ENCODE results near the gene NECTIN1.

The NECTIN1 gene

DNA sequence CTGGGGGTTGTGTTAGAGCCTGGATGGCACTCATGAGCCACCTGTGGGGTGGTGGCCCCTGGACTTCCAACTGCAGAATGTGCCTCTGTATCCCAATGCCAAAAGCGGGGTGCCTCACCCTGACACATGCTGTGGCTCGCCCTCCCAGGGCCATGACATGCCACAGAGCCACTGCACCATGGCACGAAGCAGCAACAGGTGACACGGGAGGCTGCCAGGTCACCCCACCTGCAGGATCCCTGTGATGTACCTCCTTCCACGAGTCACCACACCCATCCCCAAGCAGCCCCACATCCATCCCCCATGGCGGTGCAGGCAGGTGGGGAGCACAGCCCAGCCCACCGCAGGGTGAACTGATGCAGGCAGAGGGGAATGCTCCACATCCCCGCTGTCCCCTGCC, 14.8 kb downstream of the NECTIN1 start:
- DNase-seq (ENCODE audit: insufficient read length, low spot score) (no peak), FAIRE-seq (no peak)

DNA sequence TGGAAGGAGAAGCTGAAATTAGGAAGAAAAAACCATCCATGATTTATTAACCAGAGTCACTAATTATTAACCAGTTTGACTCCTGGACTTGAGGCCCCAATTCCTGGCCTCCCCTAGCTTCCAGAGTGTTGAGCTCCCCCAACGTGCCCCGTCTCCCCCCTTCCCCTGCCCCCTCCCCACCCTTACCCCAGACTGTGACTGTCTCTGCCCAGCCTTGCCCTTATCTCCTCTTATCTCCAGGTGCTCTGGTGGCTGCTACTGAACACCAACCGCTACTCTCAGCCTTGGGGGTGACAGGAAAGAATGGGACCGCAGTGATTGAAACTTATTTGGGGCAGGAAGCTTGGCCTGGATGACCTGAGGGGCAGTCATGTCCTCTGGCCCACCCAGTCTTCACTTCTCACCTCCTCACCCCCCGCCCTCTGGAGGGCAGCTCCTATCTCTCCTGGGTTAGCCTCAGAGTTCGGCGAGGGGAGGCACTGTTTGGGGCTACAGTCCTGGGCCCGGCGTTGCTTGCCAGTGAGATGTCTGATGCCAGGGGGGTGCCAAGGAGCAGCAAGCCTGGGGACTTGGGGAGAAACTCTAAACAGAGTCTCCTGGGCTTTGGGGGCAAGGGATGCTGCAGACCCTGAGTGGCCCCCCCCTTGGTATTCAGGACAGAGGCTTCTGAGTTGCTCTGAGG, 15.5 kb downstream of the NECTIN1 start:
- FAIRE-seq (no peak), DNase-seq (ENCODE audit: insufficient read length, low spot score) (no peak)

- FAIRE-seq = no peak
- DNase-seq (ENCODE audit: insufficient read length, low spot score) = no peak
Measured at GRCh38 chr11:119712459-119713358, 16.3 kb downstream of the NECTIN1 start.

DNA sequence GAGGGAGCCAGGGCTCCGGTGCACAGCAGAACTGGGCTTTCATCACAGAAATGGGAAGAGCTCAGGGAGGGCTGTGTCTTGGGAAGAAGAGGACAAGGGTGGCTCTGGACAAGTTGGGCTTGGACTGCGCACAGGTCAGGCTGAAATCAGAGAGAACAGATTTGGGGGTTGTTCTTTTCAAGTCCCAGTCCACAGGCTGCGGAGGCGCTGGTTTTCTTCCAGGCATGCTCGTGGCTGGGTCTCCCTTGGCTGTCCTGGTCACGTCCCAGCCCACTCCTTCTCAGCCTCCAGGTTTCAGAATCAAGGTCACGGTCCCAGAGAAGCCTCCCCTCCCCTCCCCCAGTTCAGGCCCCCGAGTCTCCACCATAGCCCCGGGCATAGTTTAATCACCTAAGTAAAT, 17.0 kb downstream of the NECTIN1 start:
- DNase-seq (ENCODE audit: insufficient read length, low spot score) (no peak), FAIRE-seq (no peak)

DNA sequence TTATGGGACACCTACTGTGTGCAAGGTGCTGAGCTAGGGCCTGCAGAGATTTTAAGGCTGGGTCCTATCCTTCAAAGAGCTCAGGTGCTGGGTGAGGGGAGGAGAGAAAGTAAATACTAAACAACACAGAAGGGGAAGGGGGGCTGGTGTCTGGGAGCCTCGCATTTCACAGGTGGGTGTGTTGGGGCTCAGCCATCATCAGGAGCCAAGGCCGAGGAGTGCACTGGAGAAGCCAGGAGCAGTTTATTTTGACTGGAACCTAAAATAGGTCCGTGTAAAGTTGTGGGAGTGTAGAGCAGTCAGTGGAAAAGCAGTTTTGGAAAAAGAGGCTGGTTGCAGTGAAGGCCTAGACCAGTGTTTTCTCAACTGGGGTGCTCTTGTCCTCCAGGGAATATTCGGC, 17.5 kb downstream of the NECTIN1 start:
- no peak for DNase-seq (ENCODE audit: insufficient read length, low spot score)
- no peak for FAIRE-seq

GRCh38 chr11:119710417-119710816, 18.6 kb downstream of the NECTIN1 start:
- FAIRE-seq = no peak

DNA sequence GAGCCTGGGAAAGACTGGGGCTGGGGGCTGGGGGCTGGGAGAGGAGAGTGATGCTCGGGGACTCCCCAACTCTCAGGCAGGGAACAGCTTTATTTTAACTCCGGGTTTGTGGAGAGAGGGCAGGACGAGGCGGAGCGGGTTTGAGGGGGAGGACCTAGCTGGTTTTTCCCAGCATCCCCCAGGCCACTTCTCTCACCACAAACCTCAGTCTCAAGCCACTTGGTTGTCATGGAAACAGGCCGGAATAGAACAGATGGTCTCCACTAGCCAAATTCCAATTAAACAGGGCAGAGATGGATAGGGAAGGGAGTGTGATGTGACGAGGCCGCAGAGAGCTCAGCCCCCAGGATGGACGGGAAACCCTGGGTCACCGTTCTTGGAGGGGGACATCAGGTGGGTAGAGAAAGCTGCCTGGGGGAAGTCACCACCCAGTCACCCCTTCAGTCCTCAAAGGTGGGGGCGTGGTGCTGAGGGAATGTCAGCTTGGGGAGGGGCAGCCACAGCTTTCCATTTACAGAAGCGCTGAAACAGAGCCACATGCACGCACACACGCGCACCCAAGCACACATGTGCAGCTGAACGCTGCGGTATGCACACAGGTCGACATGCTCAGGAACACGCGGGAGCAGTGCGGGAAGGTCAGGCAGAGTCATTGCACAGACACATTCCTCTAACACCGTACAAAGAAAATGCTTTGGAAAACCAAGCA, 19.2 kb downstream of the NECTIN1 start:
- DNase-seq (ENCODE audit: insufficient read length, low spot score) = no peak
- peak; percentile 28 for FAIRE-seq

More at GRCh38 chr11:119710417-119710816, 18.6 kb downstream of the NECTIN1 start:
- DNase-seq (ENCODE audit: insufficient read length, low spot score) = no peak

GRCh38 chr11:119709171-119709570, 19.8 kb downstream of the NECTIN1 start:
- no peak for FAIRE-seq
- no peak for DNase-seq (ENCODE audit: insufficient read length, low spot score)

DNA sequence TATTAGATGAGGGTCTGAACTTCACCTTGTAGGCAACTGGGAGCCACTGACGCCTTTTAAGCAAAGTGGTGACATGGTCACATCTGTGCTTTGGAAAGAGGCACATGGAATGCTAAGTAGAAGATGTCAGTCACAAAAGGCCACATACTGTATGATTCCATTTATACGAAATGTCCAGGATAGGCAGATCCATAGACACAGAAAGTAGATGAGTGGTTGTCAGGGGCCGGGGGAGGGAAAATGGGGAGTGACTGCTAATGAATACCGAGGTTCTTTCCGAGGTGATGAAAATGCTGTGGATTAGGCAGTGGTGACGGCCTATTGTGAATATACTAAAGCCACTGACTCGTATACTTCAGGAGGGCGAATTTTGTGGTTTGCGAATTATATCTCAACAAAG, 20.6 kb downstream of the NECTIN1 start:
- DNase-seq (ENCODE audit: insufficient read length, low spot score) = no peak
- FAIRE-seq = no peak

- DNase-seq (ENCODE audit: insufficient read length, low spot score) (no peak), FAIRE-seq (no peak)
Measured at GRCh38 chr11:119706887-119707286, 22.1 kb downstream of the NECTIN1 start.

- no peak for DNase-seq (ENCODE audit: insufficient read length, low spot score)
Measured at GRCh38 chr11:119706029-119706428, 23.0 kb downstream of the NECTIN1 start.

GRCh38 chr11:119705362-119705761, 23.6 kb downstream of the NECTIN1 start:
- DNase-seq (ENCODE audit: insufficient read length, low spot score) (no peak), FAIRE-seq (no peak)

More at GRCh38 chr11:119706029-119706428, 23.0 kb downstream of the NECTIN1 start:
- FAIRE-seq = no peak

GRCh38 chr11:119704849-119705248, 24.2 kb downstream of the NECTIN1 start:
- no peak for FAIRE-seq
- DNase-seq (ENCODE audit: insufficient read length, low spot score) = no peak

- peak; percentile 4 for FAIRE-seq
Measured at GRCh38 chr11:119701591-119702549, 27.1 kb downstream of the NECTIN1 start.

DNA sequence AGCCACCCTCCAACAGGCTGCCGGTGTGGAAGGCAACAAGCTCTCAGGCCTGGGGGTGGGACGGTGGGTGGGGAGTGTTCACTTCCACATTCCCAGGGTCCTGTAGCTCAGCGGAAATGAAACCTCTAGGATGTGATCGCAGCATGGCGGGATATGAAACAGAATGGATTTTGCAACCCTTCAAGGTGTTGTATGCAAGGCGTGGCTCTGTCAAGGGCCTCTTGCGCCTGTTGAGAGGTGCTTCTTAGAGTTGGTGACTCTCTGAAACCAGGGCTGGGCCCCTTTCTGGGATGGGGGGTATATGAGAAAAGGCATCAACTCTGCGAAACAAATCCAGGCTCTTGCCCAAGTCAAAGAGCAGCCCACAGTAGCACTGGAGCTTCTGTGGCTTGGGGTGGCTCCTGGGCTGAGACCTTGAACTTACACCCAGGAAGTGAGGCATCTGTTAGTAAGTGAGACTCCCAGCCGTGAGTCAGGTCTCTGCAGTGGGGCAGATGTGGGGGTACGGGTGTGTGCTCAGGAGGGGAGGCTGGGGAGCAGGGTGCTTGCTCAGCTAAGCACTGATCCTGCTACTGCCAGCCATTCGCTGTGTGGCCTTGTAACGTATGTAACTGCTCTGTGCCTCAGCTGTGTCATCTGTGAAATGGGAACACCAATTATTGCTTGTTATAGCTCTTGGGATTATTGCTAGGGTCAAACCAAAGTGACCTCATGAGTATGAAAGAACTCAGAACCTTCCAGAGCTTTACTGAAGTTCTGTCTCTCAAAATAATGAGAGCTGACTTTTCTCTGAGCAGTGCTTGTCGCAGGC, 28.3 kb downstream of the NECTIN1 start:
- no peak for DNase-seq (ENCODE audit: insufficient read length, low spot score)
- peak; percentile 4 for FAIRE-seq

More at GRCh38 chr11:119701591-119702549, 27.1 kb downstream of the NECTIN1 start:
- no peak for DNase-seq (ENCODE audit: insufficient read length, low spot score)

DNA sequence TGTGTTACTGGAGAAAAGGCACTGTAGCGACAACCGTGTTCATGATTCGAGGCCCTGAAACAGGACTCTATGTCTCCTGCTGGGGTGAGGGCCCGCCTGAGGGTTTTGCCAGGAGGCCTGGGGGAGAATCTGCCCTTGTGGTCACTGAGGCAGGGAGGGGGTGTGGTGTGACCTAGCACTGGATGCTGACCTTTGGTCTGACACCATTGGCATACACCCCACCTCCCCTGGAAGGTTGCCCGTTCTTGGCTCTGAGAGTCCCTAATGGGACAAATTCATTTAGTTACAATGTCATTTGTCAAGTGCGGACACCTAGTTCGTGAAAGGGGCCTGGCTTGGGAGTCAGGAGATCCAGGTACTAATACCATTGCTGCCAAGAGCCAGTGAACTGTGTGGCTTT, 29.0 kb downstream of the NECTIN1 start:
- no peak for FAIRE-seq

GRCh38 chr11:119699227-119699626, 29.8 kb downstream of the NECTIN1 start:
- DNase-seq (ENCODE audit: insufficient read length, low spot score) (no peak), FAIRE-seq (no peak)

More for the DNA sequence above, 29.0 kb downstream of the NECTIN1 start:
- no peak for DNase-seq (ENCODE audit: insufficient read length, low spot score)

GRCh38 chr11:119697882-119698281, 31.1 kb downstream of the NECTIN1 start:
- no peak for DNase-seq (ENCODE audit: insufficient read length, low spot score)
- no peak for FAIRE-seq

- FAIRE-seq (no peak), DNase-seq (ENCODE audit: insufficient read length, low spot score) (no peak)
Measured at GRCh38 chr11:119697445-119697844, 31.6 kb downstream of the NECTIN1 start.
